Nephron progenitor cell (in vitro differentiated cells): Measurements from ENCODE around the gene HIC2.
"Not testable (repeated sequence)": the region's sequence is repeated elsewhere in the genome, so short reads cannot be mapped to it uniquely, and the experiment has no call there.

Experiments
- DNase-seq: peaks from one replicate; pipeline ENCODE4 v3.0.0; 2021
- H3K27ac Mint-ChIP-seq: 2 replicates; pipeline ENCODE4 v1.8.0; 2021; ENCODE audit warnings: mild to moderate bottlenecking, moderate library complexity, mixed read lengths
- H3K27me3 Mint-ChIP-seq: 2 replicates; pipeline ENCODE4 v1.8.0; 2021; ENCODE audit warnings: mild to moderate bottlenecking, low read depth, mixed read lengths; ENCODE audit not compliant: poor library complexity
- H3K36me3 Mint-ChIP-seq: 2 replicates; pipeline ENCODE4 v1.8.0; 2021; ENCODE audit warnings: low read depth, mixed read lengths
- H3K4me1 Mint-ChIP-seq: 2 replicates; pipeline ENCODE4 v1.8.0; 2021; ENCODE audit warnings: mixed read lengths
- H3K4me3 Mint-ChIP-seq: 2 replicates; pipeline ENCODE4 v1.8.0; 2021; ENCODE audit warnings: mild to moderate bottlenecking, moderate library complexity, mixed read lengths
- H3K9me3 Mint-ChIP-seq: 2 replicates; pipeline ENCODE4 v1.8.0; 2021; ENCODE audit warnings: mild to moderate bottlenecking, moderate library complexity, mixed read lengths

Gene HIC2

DNA sequence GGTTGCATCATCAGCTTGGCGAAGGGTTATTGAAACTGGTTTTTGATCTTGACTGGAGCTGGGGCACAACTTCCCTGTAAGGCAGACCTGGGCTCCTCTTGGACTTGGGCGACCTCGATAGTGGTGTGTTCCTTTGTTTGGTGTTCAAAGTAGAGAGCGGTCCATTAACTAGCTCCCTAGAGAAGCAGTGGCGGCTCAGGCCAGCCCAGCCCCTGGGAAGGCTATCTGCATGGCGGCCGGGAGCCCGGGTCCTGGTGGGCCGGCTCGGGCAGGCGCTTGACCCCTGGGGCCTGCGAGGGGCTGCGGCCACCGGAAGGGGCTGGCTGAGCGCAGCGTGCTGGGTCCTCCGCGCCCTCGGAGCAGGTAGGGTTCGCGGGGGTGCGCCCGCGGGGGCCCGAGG lies 796 bp upstream of the HIC2 start:
- peak; percentile 5 for DNase-seq
- H3K4me1 Mint-ChIP-seq, result not testable (repeated sequence)

DNA sequence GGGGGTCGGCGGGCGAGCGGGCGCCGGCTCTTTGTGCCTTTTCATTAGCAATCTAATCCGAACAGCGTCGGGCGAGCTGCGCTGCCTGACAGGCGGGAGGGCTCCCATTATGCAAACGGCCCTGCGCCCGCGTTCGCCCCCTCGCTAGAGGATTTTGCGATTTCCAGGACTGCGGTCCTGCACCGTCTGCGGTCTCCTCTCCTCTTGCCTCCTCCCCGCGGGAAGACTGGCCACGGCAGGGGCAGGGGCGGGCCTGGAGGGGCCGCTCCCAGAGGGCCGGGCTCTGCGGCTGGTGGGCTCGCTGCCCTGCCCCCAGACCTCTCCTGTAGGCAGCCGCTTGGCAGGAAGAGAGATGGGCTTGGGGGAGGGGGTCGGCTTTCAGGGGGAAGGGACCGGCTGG lies 682 bp downstream of the HIC2 start:
- H3K36me3 Mint-ChIP-seq, H3K9me3 Mint-ChIP-seq, H3K27ac Mint-ChIP-seq, H3K27me3 Mint-ChIP-seq, H3K4me1 Mint-ChIP-seq: not testable (repeated sequence)
- peak overlapping the region; percentile 71 for H3K4me3 Mint-ChIP-seq
- DNase-seq, result peak; percentile 67

More for the DNA sequence above, 796 bp upstream of the HIC2 start:
- not testable (repeated sequence) for H3K27me3 Mint-ChIP-seq, H3K9me3 Mint-ChIP-seq, H3K27ac Mint-ChIP-seq, H3K36me3 Mint-ChIP-seq, H3K4me3 Mint-ChIP-seq

DNA sequence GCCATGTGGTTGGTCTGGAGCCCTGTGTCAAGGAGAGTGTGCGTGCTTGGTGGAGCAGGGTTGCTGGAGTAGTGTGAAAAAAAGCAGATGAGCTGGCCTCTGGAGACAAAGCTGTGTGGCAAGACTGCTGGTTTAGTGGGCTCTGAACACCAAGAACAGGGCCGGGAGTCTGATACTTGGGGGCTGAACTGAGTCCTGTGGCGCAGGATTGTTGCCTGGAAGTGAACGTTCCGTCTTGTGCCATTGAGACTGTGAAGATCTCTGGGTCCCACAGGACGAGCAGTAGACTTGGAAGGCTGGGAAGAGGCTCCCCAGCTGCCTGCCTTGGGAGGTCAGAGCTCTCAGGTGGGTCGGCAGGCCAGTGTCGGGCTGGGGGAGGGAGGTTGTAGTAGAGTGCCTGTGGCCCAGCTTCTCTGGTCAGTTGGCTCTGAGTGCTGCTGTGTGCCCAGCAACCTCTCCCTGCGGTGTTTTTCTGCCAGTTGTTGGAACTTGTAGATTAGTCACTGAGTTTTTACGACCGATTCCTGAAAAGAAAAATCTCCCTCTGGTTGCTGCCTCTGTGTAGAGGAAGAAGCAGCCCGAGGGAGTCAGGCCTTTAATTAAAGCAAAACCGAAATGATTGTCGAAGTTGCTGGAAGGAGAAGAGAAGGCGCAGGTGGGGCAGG lies 1.9 kb downstream of the HIC2 start:
- H3K27ac Mint-ChIP-seq, DNase-seq, H3K4me3 Mint-ChIP-seq, H3K9me3 Mint-ChIP-seq, H3K27me3 Mint-ChIP-seq, H3K4me1 Mint-ChIP-seq, H3K36me3 Mint-ChIP-seq: not testable (repeated sequence)

DNA sequence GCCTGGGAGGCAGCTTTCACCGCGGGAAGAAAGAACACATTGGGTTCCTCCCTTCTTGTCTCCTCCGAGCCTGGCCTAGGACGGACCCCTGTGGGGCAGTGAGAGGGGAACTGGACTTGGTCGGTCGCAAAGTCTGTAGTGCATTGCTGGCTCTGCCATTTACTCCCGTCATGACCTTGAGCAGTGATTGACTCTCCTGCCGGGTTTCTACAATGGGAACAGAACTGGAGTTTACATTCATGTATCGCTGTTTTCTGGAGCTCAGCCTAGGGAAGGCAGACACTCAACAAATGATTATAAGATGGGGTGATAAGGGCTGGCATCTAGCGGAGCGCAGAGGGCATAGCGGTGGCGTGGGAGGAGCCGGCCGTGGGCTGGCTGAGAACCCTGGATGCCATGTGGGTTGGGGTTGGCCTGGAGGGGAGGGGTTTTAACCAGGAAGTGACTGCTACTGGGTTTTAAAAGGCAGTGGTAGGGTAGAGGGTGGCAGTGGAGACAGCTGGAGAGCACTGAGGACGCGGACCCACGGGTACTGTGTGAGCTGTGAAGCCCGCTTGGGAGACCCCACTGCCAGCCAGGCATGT lies 3.1 kb downstream of the HIC2 start:
- not testable (repeated sequence) for H3K4me3 Mint-ChIP-seq, H3K27me3 Mint-ChIP-seq, H3K9me3 Mint-ChIP-seq, H3K4me1 Mint-ChIP-seq, H3K36me3 Mint-ChIP-seq, H3K27ac Mint-ChIP-seq
- DNase-seq, result peak; percentile 9

DNA sequence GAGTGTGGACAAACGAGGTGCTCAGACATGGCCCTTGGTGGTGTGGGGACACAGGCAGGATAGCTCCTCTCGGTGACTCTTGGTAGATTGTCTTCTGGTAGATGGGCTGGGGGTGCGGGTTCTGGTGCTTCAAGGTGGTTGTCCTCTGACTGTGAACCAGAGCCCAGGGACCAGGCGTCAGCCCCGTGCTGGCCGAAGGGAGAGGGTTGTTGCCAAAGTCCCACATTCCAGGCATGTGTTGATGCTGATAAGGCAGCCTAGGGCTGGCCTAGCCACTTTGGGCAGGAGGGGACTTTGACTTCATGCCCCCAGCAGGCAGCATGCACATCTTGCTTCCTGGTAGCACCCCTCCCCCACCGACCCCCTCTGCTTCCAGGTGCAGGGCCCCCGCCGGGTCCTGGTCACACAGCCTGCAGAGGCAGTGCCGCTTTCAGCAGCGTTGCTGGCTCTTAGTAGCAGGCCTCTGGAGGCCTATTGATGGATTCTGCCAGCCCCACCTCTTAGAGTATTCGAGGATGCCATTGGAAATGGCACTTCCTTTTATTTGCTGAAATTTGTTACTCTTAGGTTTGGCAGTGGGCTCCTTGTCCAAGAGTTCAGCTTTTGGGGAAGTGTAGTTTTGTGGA lies 7.0 kb downstream of the HIC2 start:
- not testable (repeated sequence) for H3K4me1 Mint-ChIP-seq, H3K27ac Mint-ChIP-seq, DNase-seq, H3K9me3 Mint-ChIP-seq, H3K4me3 Mint-ChIP-seq, H3K27me3 Mint-ChIP-seq, H3K36me3 Mint-ChIP-seq

DNA sequence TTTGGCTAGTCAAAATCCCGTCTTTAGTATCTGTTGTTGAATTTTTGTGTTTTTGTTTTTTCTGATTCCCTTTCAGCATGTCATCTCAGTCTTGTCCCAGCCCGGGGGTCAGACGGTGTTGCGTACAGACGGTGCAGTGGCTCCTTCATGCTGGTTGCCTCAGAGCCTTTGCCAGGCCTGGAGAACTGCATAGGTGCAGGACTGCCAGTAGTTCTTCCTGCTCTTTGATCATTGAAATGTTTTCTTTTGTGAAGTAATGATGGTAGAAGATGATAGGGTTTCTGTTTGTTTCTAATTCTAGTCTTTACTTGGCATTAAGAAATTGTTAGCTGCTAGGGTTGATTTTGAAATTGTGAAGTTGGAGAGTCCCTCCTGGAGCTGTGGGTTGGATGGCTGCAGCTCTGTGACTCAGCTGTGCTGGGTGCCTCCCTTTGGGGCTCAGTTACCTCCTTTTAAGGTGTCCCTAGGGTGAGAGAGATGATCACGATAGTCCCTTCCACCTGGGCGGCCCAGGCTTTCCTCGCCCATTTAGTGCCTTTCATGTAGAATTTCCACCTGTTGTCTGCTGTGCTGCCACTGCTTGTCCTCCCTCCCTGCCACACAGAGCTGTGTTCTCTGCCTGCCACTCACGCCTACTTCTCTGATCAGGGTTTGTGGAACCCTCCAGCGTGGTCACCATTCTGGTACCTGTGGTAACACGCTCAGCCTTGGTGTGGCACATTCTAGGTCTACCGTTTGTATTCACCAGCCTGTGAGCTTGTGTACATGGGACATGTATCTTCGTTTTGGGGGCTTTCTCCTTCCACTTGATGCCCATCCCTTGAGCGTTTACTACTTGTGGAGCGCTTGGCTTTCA lies 17.4 kb downstream of the HIC2 start:
- not testable (repeated sequence) for DNase-seq, H3K27ac Mint-ChIP-seq, H3K4me1 Mint-ChIP-seq, H3K4me3 Mint-ChIP-seq, H3K36me3 Mint-ChIP-seq, H3K27me3 Mint-ChIP-seq, H3K9me3 Mint-ChIP-seq

DNA sequence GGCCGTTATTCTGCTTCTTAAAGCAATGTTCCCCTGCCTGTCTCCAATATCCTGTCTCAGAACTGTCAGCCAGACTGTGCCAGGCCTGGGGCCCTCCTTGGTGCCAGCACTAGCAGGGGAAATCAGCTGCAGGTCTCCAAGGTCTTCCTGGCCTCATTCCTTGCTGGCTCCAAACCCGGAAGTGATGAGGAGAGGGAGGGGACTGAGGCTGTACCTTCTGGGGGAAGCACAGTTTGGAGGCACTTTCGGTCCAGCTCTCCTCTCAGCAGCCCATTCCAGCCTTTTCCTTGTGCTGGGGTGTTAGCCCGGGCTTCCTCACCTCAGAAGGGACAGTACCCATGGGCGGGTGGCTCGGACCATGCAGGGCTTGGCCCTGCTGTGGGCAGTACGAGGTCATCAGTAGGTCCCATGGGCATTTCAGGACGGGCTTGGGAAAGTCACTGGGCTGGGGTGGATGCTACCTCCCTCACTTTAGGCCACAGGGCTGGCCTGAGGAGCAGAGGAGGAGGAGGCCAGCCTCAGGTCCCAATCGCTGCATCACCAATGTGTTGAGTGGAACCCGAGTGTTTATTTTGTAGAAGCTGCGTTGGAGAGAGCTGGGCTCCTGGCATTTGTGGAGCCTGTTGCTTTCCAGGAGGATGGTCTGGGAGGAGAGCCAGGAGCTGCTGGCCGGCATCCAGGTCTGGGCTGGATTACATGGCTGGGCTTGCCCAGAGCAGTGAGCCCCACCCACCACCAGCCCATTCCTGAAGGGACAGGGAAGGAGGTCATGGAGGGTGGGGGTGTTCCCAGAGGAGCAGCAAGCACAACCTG lies 19.0 kb downstream of the HIC2 start:
- H3K9me3 Mint-ChIP-seq, H3K27me3 Mint-ChIP-seq, H3K4me3 Mint-ChIP-seq, H3K27ac Mint-ChIP-seq, H3K36me3 Mint-ChIP-seq, H3K4me1 Mint-ChIP-seq, DNase-seq: not testable (repeated sequence)

DNA sequence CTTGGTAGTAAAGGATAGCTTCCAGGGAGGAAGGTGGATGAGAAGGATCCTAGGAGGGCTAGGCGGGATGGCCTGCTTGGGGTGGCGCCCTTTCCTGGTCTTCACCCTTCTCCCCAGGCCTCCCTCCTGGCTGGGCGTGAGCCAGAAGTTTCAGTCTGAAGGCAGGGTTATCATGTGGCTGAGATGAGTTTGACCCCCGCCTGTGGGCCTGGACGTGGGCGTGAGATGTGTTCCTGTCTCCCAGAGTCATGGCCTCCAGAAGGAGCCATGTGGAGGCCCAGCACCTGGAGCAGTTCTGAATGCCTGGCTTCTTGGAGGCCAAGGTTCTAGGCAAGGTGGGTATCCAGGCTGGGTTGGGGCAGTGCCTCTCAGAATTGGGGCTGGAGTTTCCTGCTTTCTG lies 20.8 kb downstream of the HIC2 start:
- not testable (repeated sequence) for H3K27me3 Mint-ChIP-seq, H3K4me3 Mint-ChIP-seq, H3K36me3 Mint-ChIP-seq, H3K27ac Mint-ChIP-seq, H3K4me1 Mint-ChIP-seq, H3K9me3 Mint-ChIP-seq, DNase-seq

DNA sequence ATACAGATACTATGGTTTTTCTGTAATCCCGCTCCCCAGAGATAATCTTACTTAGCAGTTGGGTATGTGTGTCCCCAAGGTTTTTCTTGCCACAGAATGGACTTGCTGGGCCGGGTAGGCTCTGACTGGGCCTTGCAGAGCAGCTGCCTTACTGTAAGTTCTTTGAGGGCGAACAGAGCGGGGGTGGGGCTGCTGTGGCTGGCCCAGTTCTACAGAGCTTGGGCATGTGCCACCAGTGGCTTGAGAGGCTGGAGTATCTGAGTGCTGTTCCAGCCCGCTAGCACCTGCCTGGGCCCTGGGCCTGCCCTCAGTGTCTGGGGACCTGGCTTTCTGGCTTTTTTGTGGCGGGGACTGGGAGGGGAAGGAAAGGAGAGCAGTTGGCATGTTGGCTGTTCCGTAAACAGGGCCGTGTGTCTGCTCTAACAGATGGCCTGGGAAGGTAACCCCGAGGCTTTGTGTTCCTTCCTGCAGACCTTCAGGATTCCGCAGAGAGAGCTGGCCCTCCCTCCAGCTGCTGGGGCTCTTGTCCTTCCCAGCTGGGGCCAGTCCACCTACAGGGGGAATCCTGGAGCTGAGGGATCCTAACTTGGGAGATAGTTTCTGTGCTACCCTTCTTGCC lies 23.0 kb downstream of the HIC2 start:
- H3K36me3 Mint-ChIP-seq, H3K4me3 Mint-ChIP-seq, H3K9me3 Mint-ChIP-seq, DNase-seq, H3K27me3 Mint-ChIP-seq, H3K27ac Mint-ChIP-seq, H3K4me1 Mint-ChIP-seq: not testable (repeated sequence)

DNA sequence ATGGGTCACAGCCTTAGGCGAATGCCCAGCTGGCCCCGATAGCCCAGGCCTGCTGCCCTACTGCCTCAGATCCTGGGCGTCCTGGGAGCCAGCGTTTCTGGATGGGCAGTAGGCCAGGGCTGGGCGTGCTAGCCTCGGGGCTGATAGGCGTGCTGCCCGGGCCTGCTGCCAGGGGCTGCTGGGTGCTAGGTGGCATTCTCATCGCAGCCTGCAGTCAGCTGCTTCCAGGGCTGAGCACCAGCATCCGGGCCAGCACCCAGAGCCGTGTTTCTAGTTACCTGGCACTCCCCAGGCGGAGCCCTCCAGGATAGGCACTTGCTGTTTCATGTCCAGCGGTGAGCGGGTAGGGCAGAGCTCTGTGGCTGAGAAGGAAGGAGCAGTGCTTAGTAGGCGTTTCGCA lies 23.5 kb downstream of the HIC2 start:
- not testable (repeated sequence) for H3K27ac Mint-ChIP-seq, H3K4me1 Mint-ChIP-seq, DNase-seq, H3K9me3 Mint-ChIP-seq, H3K36me3 Mint-ChIP-seq, H3K27me3 Mint-ChIP-seq, H3K4me3 Mint-ChIP-seq

DNA sequence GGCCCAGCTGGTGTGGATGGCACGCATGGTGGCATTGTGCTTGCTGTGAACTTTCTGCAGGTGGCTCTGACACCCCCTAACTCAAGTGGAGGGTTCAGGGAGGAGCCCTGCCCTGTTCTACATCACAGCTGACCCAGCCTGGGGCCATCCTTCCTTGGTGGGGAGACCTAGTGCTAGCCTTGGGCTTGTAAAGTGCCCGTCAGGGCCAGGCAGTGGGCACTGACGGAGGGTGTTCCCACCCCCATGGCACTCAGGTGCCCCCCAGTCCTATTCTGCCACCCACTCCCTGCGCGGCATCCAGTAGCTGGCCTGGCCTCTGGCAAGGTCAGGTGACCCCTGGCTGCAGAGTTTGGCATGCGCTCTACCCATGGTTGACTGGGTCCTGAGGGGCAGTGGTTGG lies 24.0 kb downstream of the HIC2 start:
- H3K36me3 Mint-ChIP-seq, H3K4me1 Mint-ChIP-seq, H3K27ac Mint-ChIP-seq, H3K9me3 Mint-ChIP-seq, H3K27me3 Mint-ChIP-seq, H3K4me3 Mint-ChIP-seq: not testable (repeated sequence)
- DNase-seq, result peak; percentile 0

DNA sequence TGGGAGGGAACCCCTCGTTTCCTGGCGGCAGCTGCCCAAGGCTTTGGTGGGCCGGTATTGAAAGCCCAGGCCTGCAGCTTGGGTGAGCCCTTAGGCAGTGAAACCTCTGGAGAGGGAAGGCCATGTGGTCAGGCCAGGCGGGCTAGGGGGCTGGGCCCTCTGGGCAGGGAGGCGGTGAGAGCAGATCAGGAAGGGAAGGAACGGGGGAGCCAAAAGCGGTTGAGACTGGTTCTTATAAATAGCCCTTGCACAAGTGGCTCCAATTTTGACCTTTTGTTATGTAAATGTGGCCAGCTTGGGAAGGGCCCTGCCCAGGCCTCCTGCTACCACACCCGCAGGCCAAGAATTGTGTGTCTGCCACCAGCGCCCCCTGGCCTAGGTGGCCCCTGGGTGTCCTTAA lies 25.0 kb downstream of the HIC2 start:
- H3K4me1 Mint-ChIP-seq, H3K27me3 Mint-ChIP-seq, H3K27ac Mint-ChIP-seq, H3K9me3 Mint-ChIP-seq, H3K4me3 Mint-ChIP-seq, H3K36me3 Mint-ChIP-seq, DNase-seq: not testable (repeated sequence)

DNA sequence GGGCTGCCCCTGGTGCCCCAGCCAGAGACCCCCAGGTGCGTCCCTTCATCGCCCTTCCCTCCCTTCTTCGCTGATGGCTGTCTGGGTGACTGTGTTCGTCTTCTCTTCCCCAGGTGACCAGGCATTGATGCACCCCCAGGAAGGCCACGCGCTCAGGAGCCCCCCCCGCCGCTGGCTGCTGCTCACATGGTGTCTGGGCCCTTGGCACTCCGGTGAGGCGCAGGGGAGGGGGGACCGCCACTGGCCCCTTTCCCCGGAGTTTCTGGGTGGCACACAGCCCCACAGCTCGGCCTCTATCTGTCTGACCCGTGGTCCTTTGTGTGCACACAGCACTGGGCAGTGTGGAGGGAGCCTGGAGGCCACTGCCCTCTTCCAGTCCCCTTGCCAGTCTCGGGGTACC lies 25.5 kb downstream of the HIC2 start:
- H3K9me3 Mint-ChIP-seq, H3K27me3 Mint-ChIP-seq, H3K4me1 Mint-ChIP-seq, H3K4me3 Mint-ChIP-seq, H3K36me3 Mint-ChIP-seq: not testable (repeated sequence)
- peak; percentile 1 for DNase-seq
- H3K27ac Mint-ChIP-seq, result peak overlapping the region; percentile 94
